ENCODE measurements around the gene FGF9.

DNA sequence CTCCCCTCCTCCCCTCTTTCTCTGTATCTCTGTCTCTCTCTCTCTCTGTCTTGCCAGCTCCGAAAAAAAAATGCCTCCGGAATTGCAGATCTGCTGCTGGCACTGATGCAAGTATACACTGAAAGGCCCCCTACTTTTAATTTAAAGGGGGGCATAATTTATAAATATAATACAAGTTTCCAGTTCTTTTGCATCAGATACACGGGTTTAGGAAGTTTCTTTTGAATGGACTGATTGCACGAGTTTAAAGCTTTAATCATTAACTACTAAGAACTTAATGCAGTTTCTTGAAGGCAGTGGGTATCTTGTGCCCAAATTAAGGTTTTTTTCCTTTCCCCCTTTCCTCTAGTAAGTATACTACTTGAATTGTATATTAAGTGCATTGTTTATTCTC, 1.4 kb downstream of the FGF9 start:
- TF ChIP-seq GATA2 (IDR thresholded peaks at IDR 0.05; ENCODE audit: low read depth, low read length) (no peak), GATA3 (IDR thresholded peaks at IDR 0.05; ENCODE audit: low read depth, low read length) (no peak)
